ENCODE results near the gene ODF2. TPM values are rescaled to one million over a fixed set of nuclear protein-coding genes. Genes with fewer than 3 reads are reported as not detected.

ODF2 gene
- total and polyA plus RNA-seq, 2 of the 13 experiments (the other 11 are each of a cell fraction or from before 2014, with no cell fraction given) = 9.8 to 31.3 TPM

GRCh38 chr9:128475867-128476266, 20.1 kb downstream of the ODF2 start (continued):
- TF ChIP-seq, protein P1, sequence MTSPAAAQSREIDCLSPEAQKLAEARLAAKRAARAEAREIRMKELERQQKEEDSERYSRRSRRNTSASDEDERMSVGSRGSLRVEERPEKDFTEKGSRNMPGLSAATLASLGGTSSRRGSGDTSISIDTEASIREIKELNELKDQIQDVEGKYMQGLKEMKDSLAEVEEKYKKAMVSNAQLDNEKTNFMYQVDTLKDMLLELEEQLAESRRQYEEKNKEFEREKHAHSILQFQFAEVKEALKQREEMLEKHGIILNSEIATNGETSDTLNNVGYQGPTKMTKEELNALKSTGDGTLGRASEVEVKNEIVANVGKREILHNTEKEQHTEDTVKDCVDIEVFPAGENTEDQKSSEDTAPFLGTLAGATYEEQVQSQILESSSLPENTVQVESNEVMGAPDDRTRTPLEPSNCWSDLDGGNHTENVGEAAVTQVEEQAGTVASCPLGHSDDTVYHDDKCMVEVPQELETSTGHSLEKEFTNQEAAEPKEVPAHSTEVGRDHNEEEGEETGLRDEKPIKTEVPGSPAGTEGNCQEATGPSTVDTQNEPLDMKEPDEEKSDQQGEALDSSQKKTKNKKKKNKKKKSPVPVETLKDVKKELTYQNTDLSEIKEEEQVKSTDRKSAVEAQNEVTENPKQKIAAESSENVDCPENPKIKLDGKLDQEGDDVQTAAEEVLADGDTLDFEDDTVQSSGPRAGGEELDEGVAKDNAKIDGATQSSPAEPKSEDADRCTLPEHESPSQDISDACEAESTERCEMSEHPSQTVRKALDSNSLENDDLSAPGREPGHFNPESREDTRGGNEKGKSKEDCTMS (CRISPR knock-in tag; conservative IDR thresholded peaks at IDR 0.05) = no peak
- TF ChIP-seq, protein P2, sequence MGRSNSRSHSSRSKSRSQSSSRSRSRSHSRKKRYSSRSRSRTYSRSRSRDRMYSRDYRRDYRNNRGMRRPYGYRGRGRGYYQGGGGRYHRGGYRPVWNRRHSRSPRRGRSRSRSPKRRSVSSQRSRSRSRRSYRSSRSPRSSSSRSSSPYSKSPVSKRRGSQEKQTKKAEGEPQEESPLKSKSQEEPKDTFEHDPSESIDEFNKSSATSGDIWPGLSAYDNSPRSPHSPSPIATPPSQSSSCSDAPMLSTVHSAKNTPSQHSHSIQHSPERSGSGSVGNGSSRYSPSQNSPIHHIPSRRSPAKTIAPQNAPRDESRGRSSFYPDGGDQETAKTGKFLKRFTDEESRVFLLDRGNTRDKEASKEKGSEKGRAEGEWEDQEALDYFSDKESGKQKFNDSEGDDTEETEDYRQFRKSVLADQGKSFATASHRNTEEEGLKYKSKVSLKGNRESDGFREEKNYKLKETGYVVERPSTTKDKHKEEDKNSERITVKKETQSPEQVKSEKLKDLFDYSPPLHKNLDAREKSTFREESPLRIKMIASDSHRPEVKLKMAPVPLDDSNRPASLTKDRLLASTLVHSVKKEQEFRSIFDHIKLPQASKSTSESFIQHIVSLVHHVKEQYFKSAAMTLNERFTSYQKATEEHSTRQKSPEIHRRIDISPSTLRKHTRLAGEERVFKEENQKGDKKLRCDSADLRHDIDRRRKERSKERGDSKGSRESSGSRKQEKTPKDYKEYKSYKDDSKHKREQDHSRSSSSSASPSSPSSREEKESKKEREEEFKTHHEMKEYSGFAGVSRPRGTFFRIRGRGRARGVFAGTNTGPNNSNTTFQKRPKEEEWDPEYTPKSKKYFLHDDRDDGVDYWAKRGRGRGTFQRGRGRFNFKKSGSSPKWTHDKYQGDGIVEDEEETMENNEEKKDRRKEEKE (IDR thresholded peaks at IDR 0.05) = no peak
- TF ChIP-seq ZBTB7B (CRISPR knock-in tag; IDR thresholded peaks at IDR 0.05) (no peak), ATRX (CRISPR knock-in tag; IDR thresholded peaks at IDR 0.05; ENCODE audit: borderline replicate concordance) (no peak)

DNA sequence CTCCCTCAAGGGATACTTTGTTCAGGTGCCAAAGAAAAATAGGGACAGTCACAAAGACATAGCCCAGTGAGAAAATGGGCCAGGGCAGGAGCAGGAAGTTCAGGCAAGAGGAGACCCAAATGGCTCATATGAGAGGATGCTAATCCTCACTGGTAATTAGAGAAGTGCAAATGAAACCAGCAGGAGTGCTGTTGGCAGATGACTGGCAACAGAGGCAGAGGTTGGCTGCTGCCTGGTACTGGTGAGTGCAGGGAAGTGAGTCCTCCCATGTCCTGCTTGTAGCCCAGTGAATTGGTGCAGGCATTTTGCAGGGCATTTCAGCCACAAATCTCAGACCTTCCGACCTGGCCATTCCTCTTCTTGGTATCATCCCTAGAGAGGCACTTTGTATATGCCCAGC, 23.5 kb downstream of the ODF2 start:
- Histone ChIP-seq H3K27me3 (ENCODE audit: control insufficient read depth in 1 of 2, insufficient read depth in 2 of 2, low read length in 2 of 2) (no peaks in the 10 kb centered on the region), H2AFZ (ENCODE audit: low read length) (no peak overlapping the region), H3K9me3 (ENCODE audit: low read length) (no peaks in the 10 kb centered on the region), H3K4me2 (ENCODE audit: low read depth, low read length) (no peak overlapping the region), H3K79me2 (ENCODE audit: insufficient read depth, low read length) (no peaks in the 10 kb centered on the region), H3K27ac (ENCODE audit: extremely low read length, insufficient read depth, low read length) (no peak overlapping the region), H3K36me3 (replicated peaks in 1 of 2; ENCODE audit: control insufficient read depth in 1 of 2, insufficient read depth in 2 of 2, low read length in 2 of 2) (peaks cover 15 to 42% of the 10 kb centered on the region in 2 experiments; a peak in 4 of 5 replicates), H3K9ac (ENCODE audit: insufficient read depth, low read depth, low read length) (no peak overlapping the region), H3K4me1 (ENCODE audit: insufficient read depth, low read length) (no peaks in the 10 kb centered on the region), H3K4me3 (replicated peaks in 1 of 3; ENCODE audit: insufficient read depth in 1 of 3, low read depth in 2 of 3, low read length in 3 of 3) (no peak overlapping the region), H4K20me1 (ENCODE audit: insufficient read depth, low read length) (no peaks in the 10 kb centered on the region)
- intact Hi-C loops (cut with micrococcal nuclease; ENCODE audit: unreplicated experiment) = no loop called here
- WGBS (ENCODE audit: low lambda C conversion rate) = 89% methylated on average over 1 of the region's 1 CpG
- no TSS peak for BruUV-seq (replicated peaks)
- in situ Hi-C loops (cut with HindIII; ENCODE audit: extremely low pct_ligation_motif_present, low pct_unique_long_range_greater_than_20kb) = no loop called here
- ChIA-PET CTCF (ENCODE audit: low intra/inter-chr PET ratio, low total read pairs) (no interaction called here), POLR2A (no interaction called here)
- DNase-seq (ENCODE audit: low spot score) = no peak
- ATAC-seq = no peak
- FAIRE-seq = no peak
- TF ChIP-seq ARNTL (CRISPR knock-in tag; IDR thresholded peaks at IDR 0.05) (no peak), MEIS2 (CRISPR knock-in tag; IDR thresholded peaks at IDR 0.05) (no peak), RARA (CRISPR knock-in tag; IDR thresholded peaks at IDR 0.05) (no peak), MAF1 (CRISPR knock-in tag; IDR thresholded peaks at IDR 0.05; ENCODE audit: borderline replicate concordance) (no peak), ETV5 (CRISPR knock-in tag; IDR thresholded peaks at IDR 0.05; ENCODE audit: borderline replicate concordance) (no peak), ZNF564 (CRISPR knock-in tag; IDR thresholded peaks at IDR 0.05) (no peak), RORA (CRISPR knock-in tag; IDR thresholded peaks at IDR 0.05) (no peak), ZFAT (CRISPR knock-in tag; conservative IDR thresholded peaks at IDR 0.05) (no peak), ZNF225 (CRISPR knock-in tag; IDR thresholded peaks at IDR 0.05) (no peak), MBNL3 (CRISPR knock-in tag; conservative IDR thresholded peaks at IDR 0.05) (no peak), SCMH1 (CRISPR knock-in tag; IDR thresholded peaks at IDR 0.05; ENCODE audit: borderline replicate concordance) (no peak)
- TF ChIP-seq, protein P3, sequence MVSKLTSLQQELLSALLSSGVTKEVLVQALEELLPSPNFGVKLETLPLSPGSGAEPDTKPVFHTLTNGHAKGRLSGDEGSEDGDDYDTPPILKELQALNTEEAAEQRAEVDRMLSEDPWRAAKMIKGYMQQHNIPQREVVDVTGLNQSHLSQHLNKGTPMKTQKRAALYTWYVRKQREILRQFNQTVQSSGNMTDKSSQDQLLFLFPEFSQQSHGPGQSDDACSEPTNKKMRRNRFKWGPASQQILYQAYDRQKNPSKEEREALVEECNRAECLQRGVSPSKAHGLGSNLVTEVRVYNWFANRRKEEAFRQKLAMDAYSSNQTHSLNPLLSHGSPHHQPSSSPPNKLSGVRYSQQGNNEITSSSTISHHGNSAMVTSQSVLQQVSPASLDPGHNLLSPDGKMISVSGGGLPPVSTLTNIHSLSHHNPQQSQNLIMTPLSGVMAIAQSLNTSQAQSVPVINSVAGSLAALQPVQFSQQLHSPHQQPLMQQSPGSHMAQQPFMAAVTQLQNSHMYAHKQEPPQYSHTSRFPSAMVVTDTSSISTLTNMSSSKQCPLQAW (CRISPR knock-in tag; IDR thresholded peaks at IDR 0.05) = no peak

All from HepG2 (cell line).